ENCODE data around the gene CARTPT.

CARTPT gene

DNA sequence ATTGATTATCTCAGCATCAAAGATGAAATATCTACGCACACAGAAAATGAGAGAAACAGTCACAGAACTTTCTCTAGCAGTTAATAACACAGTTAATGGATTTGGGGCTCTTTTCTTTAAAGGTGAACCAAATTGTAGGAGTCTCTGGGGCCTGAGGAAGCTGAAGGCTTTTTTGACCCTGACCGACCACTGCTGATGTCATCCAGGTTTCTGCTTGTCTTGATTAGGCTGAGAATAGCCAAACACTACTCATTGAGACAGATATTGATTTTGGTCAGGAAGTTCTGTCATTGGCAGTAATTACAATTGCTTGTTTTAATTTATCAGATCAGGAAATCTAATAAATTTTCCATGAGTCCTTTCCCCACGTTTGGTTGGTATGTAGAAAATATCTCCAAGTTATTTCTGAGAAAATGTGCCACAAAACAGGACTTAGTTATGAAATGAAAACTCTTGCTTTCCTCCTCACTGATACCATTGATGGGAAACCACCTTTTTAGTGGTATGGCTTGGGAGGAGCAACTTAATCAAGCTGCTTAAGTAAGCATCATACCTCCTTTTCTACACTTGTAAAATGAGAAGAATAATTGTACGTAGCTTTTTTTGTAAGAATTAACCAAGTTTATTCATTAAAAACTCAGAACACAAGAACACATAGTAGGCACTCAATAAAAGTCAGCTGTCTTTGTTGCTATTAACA lies 19.7 kb downstream of the CARTPT start:
- DNase-seq = no peak

DNA sequence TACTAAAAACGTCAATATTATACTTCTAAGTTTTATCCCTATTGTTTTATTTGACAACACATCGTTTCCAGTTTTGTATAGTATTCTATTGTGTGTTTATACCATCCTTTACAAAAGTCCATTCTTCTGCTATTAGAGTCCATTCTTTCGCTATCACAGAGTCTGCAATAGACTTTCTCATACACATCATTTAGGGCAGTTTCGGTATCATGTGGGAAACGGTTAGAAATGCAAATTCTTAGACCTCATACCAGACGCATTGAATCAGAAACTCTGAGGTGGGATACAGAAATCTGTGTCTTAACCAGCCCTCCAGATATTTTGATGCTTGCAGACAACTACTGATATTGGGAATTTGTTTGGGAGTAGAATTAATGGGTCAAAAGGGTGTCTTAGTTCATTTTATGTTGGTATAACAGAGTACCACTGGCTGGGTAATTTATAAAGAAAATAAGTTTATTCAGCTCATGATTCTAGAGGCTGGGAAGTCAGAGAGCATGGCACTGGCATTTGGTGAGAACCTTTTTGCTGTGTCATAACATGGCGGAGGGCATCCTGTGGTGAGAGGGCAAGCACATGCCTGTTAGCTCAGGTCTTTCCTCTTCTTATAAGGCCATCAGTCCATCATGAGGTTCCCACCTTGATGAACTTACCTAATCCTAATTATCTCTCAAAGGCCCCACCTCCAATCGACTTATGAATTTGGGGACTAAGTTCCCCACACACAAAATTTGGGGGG lies 21.1 kb downstream of the CARTPT start:
- no peak for DNase-seq

DNA sequence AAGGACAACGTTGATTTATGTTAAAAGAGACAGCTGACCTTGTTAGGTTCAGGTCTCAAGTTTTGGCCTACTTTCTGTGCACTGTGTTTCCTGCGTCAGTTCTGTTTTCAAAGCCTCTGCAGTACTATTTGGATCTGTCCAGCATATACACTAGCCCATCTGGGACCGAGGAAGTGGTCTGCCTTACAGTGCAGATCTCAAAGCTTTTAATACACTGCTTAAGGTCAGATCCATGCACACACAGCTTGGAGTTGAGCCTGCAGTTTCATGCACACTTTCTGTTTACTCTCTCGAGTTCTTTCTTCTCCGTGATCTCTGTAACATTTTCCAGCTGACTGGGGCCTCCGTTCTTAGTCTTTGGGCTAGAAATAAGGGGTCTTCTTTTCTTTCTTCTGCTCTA lies 24.1 kb downstream of the CARTPT start:
- DNase-seq = no peak

DNA sequence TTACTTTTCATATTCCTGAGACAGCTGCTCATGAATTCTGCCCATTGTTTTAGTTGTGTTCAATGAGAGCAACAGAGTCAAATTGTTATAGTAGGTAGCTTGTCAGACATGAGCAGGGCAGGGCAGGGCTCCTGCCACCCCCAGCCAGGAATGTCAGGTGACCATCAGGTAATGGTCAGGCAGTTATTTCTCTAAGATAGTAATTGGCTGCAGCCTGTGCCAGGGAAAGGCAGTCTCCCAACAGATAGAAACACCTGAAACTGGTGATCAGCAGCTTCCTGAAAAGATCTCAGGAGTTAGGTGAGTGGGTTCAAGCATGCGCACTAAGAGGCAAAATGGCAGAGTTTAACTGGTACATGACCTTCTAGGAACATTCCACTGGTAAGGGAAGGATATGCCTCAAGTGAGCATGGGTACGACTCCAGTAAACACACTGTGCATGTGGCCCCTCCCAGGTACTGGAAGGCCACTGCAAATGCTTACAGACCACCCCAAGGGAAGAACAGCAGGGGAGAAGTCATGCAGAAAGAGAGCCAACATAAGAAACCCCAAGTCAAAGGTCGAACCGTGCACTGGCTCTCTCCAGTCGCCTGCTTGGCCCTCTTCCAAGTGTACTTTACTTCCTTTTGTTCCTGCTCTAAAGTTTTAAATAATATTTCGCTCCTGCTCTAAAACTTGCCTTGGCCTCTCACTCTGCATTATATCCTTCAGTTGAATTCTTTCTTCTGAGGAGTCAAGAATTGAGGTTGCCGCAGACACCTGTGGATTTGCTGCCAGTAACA lies 25.1 kb downstream of the CARTPT start:
- no peak for DNase-seq

DNA sequence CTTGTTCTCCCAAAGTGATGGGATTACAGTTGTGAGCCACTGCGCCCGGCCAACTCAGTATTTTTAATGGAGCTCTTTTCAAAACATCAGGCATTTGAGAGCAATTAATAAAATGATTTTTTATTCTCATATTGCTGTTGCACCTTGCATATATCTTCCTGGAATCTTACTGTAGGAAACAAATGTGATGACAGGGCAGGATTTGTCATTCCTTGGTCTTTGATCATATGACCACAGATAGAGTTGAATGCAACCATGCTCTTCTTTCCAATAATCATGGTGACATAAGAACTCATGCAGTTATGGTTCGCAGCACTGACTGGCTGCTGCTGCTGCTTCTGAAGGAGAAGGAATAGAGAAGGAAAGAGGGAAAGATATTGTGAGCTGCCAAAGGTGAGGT lies 28.1 kb downstream of the CARTPT start:
- DNase-seq = no peak

DNA sequence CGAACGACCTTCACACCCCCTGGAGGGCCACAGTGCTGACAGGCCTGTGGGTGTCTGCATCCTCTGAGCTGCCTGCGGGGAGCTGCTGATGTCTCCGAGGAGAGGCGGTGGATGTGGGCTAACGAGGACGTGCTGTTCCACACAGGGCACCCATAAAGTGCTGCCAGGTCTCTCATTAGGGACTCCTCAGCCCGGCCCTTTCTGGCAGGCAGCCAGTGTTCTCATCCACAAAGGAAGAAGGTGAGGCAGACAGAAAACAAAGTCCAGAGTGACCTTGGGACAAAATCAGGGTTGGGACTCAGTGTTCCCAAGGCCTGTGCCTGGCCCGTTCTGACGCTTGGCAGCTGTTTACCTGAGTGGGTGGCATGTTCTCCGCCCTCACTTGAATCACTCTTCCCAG lies 29.3 kb downstream of the CARTPT start:
- no peak for DNase-seq

DNA sequence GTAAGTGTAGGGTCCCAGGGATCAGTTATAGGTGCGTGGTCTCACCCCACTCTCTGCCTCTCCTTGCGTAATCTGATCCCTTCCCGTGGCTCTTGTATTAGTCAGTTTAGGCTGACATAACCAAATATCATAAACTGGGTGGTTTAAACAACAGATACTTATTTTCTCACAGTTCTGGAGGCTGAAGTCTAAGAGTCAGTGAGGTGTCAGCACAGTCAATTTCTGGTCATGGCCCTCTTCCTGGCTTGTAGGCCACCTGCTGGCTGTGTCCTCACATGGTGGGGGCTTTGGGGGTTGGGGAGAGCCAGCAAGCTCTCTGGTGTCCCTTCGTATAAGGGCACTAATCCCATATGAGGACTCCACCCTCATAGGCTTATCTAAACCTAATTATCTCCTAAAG lies 32.3 kb downstream of the CARTPT start:
- DNase-seq = no peak

DNA sequence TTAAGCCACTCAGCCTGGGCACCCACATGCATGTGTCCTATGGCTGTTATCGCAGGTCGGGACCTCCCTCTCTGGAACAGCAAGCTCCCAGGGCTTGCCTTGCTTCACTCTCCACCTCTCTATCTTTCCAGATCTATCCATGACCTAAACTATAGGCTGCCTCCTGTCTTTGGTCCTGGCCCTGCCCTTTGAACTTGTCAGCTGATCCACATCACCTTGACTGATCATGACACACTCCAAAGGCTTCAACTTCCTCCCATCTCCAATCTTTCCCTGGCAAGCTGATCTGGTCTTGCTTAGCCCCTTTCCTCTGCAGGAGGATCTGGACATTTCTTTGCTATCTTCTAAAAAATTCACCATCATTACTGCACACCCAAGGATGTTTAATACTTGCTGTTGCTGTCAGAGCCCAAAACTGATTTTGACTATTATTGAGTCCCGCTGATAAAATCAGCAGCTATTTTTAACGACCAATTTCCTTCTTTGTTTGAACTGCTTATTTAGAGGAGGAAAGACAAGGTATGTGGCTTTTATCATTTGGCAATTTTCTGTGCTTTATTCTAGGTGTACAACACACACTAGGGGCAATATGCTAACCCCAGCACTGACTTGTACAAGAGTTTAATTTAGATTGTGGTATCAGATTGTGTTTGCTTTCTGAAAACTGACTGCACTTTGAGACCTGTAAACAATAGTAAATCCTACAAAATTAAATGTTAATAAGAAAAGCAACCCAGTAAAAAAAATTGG lies 33.5 kb downstream of the CARTPT start:
- DNase-seq = no peak

DNA sequence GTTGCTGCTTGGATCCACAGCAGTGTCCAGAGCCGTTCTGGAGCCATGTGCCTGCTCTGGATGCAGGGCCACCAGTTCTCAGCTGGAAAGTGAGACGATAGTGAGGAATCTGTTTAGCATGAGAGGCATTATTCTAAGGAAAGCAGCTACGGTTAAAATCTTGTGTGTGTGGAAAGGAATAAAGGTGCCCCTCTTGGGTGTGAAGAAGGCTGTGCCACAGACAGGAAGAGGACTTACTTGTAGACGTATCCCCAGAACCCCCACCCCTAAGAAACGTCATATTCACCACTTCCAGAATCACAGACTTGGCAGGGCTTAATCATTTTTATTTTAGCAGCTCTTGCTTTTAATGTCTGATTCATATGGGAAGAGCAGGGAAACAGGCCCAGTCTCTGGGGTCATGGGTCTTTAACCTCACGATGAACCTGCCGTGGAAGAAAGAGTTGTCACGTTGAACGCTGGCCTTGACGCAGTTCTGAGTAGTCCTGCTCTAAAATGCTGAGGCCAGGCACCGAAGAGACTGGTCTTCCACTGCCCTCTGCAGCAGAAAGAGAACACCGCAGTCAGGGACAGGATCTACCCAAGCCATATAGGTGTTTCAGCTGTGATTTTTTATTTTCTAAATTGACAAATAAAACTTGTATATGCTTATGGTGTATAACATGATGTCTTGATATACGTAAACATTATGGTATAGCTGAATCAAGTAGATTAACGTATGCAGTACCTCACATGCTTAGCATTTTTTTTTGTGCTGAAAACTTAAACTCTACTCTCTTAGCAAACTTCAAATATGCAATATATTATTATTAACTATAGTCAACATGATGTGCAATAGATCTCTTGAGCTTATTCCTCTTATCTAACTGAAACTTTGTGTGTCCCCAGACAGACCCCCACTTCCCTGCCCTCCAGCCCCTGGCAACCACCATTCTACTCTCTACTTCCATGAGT lies 38.8 kb downstream of the CARTPT start:
- DNase-seq = peak; percentile 58

DNA sequence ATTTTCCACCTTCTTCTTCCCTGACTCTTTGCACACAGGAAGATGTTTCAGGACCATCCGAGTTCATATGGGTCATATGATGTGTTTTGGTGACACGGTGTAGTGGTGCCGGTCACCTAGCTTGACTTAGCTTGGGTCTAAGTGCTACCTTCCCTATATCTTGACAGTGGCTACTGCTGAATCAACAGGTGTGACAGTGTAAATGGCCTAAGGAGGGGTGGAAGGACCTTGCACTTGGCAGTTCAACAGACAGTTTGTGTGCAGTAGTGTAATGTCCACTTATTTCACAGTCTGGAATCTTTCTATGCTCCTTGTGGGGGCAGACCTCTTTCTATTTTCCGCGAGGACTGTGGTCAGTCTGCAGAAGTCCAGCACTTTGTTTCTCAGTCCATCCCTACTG lies 43.8 kb downstream of the CARTPT start:
- DNase-seq = no peak

DNA sequence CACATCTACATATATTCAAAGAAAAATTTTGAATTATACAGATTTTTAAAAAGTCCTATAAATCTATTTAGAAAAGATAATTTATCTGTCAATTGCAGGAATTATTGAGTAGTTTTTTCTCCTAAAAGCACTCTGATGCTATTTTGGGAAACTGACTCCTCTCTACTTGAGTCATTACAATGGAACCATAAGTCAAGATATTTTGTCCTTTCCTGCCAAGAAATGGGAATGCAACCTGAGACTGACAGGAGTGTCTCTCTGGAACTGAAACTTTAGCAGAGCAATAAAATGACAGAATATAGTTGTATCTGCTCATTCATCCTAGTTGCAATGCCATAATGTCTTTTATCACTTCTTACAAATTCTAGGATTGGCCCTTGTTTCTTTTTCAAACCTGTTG lies 48.6 kb downstream of the CARTPT start:
- DNase-seq = peak; percentile 63

DNA sequence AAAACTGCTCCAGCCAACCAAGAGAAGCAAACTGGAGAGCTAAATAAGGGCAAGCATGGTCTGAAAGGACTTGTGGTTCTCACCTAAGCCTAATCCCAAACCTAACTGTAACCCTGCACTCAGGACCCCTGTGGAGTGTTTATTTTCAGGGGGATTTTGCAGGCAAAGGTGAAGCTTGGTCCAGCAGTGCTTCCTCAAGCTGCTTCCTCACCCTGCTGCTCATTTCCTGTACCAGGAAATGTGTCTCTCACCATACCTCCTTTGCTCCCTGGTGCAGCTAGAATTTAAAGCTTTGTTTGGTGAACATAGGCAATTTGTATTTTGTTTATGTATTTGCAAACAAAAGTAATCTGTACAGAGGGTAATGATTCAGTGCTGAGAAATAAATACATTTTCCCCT lies 50.2 kb downstream of the CARTPT start:
- DNase-seq = no peak

DNA sequence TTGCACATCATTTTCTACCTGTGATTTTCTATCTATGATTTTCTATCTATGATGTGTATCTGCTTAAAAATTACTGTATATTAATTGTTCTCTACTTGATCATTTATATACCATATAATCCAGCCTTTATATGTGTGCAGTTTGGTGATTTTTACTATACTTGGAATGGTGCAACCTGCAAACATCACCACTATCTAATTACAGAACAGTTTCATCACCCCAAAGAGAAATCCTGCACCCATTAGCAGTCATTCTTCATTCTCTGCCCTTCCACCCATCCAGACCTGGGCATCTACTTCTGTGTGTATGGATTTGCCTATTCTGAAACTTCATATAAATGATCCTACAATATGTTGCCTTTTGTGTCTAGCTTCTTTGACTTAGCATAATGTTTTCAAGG lies 51.3 kb downstream of the CARTPT start:
- DNase-seq = no peak

Measured in fibroblast of upper back skin (primary cell).